Left kidney (tissue), 8 donors: ENCODE measurements around the gene SPAG5. TPM values are rescaled to one million over a fixed set of nuclear protein-coding genes. Genes with fewer than 3 reads are reported as not detected.

Source experiments
- DNase-seq: peaks from one replicate; pipeline ENCODE4 v3.0.0-alpha.2; 2013
- long read RNA-seq, 8 donors: transcript quantifications; one replicate each; lab custom pipeline, GENCODE V29; 2026
- polyA plus RNA-seq: library from polyadenylated mRNA; unstranded; fragments of 120-200 nt; gene quantifications from one replicate; pipeline ENCODE4 v1.2.1, GENCODE V29; 2013; ENCODE audit not compliant: insufficient read length

The SPAG5 gene, protein sequence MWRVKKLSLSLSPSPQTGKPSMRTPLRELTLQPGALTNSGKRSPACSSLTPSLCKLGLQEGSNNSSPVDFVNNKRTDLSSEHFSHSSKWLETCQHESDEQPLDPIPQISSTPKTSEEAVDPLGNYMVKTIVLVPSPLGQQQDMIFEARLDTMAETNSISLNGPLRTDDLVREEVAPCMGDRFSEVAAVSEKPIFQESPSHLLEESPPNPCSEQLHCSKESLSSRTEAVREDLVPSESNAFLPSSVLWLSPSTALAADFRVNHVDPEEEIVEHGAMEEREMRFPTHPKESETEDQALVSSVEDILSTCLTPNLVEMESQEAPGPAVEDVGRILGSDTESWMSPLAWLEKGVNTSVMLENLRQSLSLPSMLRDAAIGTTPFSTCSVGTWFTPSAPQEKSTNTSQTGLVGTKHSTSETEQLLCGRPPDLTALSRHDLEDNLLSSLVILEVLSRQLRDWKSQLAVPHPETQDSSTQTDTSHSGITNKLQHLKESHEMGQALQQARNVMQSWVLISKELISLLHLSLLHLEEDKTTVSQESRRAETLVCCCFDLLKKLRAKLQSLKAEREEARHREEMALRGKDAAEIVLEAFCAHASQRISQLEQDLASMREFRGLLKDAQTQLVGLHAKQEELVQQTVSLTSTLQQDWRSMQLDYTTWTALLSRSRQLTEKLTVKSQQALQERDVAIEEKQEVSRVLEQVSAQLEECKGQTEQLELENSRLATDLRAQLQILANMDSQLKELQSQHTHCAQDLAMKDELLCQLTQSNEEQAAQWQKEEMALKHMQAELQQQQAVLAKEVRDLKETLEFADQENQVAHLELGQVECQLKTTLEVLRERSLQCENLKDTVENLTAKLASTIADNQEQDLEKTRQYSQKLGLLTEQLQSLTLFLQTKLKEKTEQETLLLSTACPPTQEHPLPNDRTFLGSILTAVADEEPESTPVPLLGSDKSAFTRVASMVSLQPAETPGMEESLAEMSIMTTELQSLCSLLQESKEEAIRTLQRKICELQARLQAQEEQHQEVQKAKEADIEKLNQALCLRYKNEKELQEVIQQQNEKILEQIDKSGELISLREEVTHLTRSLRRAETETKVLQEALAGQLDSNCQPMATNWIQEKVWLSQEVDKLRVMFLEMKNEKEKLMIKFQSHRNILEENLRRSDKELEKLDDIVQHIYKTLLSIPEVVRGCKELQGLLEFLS
- 88.8 TPM for polyA plus RNA-seq
- long read RNA-seq, donor 1, full-length matches to known transcripts: 1 of 1 reads
- long read RNA-seq, donor 1, partial matches to known transcripts: 0 of 1 reads
- long read RNA-seq, donor 1, other reads (novel, unspliced or antisense): 0 of 1 reads
- long read RNA-seq, donor 2, partial matches to known transcripts: 7 of 7 reads
- long read RNA-seq, donor 2, other reads (novel, unspliced or antisense): 0 of 7 reads
- long read RNA-seq, donor 3: 0 reads
- long read RNA-seq, donor 4: 0 reads
- long read RNA-seq, donor 5, full-length matches to known transcripts: 6 of 14 reads
- long read RNA-seq, donor 5, partial matches to known transcripts: 8 of 14 reads
- long read RNA-seq, donor 5, other reads (novel, unspliced or antisense): 0 of 14 reads
- long read RNA-seq, donor 6, full-length matches to known transcripts: 1 of 6 reads
- long read RNA-seq, donor 6, partial matches to known transcripts: 5 of 6 reads
- long read RNA-seq, donor 6, other reads (novel, unspliced or antisense): 0 of 6 reads
- long read RNA-seq, donor 7, full-length matches to known transcripts: 3 of 8 reads
- long read RNA-seq, donor 7, partial matches to known transcripts: 5 of 8 reads
- long read RNA-seq, donor 7, other reads (novel, unspliced or antisense): 0 of 8 reads
- long read RNA-seq, donor 8: 0 reads

DNA sequence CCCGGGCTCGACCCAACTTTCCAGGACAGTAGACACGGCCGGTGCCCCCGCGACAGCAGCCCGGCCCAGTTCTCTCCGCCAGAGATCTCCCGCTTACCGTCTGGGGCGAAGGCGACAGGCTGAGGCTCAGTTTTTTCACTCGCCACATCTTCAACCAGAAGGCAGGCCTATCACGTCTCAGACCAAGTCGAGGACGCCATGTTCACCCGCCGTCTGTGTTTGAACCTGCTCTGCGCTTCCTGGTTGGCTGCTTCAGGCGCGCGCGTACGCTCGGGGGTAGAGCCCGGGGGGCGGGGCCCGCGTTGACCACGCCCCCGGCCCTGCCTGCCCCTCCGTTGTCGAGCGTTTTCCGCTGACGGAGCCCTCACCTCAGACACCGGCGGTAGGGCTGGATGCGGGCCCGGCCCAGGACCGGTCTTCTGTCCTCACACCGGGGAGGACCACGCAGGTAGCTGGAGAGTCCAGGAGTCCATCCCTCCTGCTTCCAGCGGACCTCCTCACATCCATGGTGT lies at the start of gene SPAG5:
Gene SPAG5, minus strand, starts transcription at position 227 of the 512 bp plus-strand sequence. Its CDS starts 79 bp downstream, at position 148.
- DNase-seq: peak; percentile 92

GRCh38 chr17:28646039-28646754 lies 47.4 kb upstream of the SPAG5 start:
- DNase-seq: no peak

GRCh38 chr17:28645576-28645939 lies 46.7 kb upstream of the SPAG5 start:
- DNase-seq: no peak

GRCh38 chr17:28644787-28645575 lies 46.2 kb upstream of the SPAG5 start, which contains the start of gene BLTP2:
BLTP2 (minus strand) TSS chr17:28645158; CDS start chr17:28645056, 102 bp downstream.
- peak; percentile 92 for DNase-seq

DNA sequence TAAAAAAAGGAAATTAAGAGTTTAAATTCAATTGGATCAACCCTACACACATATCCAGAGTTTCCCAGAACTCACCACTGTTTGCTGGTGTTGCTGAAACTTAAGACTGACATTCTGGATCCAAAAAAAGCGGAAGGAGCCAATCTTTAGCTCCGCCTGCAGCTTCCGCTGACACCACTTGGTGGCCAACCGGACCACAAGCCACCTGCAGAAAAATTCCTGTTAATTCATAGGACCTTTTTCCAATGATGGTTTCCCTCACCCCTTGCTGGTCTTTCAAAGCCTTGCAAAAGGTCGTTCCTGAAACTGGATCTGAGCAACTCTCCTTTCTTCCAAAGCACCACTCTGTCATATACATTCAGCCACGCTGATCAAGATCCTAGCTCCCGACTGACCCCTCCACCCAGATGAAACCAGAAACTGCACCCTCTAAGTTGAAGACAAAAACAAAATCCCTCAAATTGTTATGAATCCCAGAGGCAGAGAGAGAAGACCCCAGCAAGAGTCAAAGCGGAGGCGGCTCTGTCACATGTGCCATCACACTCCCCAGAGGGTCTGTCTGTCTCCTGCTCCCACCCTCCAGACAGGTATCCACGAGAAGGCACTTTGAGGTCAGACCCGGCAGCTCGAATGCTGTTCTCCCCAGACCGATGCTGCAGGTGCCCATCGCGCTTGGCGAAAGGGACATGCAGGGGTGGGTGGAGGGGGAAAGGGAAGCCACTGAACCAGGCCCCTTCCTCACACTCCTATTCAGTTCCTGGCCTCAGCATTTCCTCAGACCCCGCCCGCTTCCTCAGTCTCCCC lies 45.4 kb upstream of the SPAG5 start:
- no peak for DNase-seq

DNA sequence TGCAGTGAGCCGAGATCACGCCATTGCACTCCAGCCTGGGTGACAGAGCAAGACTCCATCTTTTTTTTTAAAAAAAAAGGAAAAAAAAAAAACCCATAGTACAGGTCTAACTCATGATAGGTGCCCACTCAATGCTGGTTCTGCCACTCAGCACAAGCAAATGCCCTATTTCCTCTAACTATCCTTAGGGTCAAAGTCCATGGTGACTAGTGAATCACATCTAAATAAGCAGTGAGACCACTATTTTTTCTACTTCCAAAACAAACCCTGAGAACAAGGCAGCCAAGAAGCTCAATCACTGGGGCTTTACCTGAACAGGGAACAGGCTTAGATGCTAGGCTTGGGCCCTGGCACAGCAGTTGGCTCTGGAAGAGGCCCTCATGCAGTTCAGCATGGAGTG lies 42.8 kb upstream of the SPAG5 start:
- DNase-seq: no peak

GRCh38 chr17:28635506-28635905 lies 36.7 kb upstream of the SPAG5 start:
- no peak for DNase-seq

GRCh38 chr17:28634206-28634865 lies 35.5 kb upstream of the SPAG5 start:
- DNase-seq: no peak

GRCh38 chr17:28626818-28627217 lies 28.0 kb upstream of the SPAG5 start:
- no peak for DNase-seq

DNA sequence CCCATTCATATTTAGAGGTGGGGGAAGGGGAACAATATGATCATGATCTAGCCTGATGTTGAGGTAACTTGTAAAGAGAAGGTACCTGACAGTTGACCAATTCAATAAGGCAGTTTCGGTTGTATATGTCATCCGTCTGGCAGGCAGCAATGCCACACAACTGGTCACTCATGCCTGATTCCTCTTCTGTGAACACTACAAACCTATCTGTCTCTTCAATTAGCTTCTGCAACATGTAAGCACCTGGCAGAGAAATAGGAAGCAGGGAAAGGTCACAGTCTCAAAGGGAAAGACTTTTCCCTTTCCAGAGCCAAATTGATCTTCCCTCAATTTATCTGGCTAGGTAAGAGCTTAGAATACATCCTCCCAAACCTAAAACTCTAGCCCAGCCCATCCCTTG lies 25.3 kb upstream of the SPAG5 start:
- no peak for DNase-seq

- DNase-seq: no peak
Observed at GRCh38 chr17:28623696-28624095, 24.9 kb upstream of the SPAG5 start.

GRCh38 chr17:28622186-28622585 lies 23.4 kb upstream of the SPAG5 start:
- DNase-seq: no peak

GRCh38 chr17:28620010-28620409 lies 21.2 kb upstream of the SPAG5 start:
- no peak for DNase-seq

DNA sequence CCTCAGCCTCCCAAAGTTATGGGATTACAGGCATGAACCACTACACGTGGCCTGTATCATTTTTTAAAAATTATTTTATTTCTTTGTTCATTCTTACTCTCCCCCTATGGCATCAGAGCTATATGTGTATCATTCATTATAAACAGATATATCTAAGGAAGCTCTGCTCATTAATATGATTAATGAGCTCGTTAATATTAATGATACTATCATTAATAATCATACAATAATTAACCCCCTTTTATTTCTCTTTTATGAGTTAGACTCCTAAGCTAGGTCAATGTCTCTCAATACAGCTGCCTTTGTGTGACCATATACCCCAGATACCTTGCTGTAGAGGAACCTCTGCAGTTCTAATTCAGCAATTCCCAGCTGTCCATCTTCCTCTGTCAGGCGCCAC lies 19.6 kb upstream of the SPAG5 start:
- DNase-seq: no peak

- DNase-seq: no peak
Observed at GRCh38 chr17:28616281-28616680, 17.5 kb upstream of the SPAG5 start.

DNA sequence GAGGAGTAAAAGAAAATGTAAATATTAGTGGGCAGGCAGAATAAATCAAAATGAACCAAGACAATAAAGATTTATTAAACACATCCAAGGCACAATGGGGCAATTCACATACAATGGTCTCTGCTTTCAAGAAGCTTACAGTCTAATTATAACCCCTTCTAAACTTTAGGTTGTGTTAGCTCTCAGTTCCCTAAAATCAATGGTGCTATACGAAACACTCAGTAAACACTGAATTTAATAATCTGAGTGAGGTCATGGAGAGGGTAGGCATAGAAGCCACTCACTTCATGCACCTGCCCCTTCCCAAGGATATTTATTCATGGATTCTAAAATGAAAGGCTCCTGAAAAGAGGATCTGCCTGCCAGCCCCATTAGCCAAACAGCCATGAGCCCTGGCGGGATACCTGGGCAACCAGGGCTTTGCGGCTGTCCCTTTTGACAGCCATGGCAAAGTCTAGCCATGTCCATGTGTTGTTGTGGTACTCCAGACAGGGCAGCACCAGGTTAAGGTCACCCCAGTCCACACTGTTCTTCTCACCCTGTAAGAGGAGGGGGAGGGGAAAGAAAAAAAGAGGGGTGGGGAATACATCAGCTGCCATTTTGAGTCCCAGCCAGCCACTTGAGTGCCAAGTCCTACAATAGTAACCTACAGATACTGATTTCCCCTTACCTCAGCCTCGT lies 16.6 kb upstream of the SPAG5 start:
- no peak for DNase-seq

GRCh38 chr17:28613931-28614381 lies 15.1 kb upstream of the SPAG5 start, which contains the start of gene RSKR:
RSKR (minus strand) TSS chr17:28614185; CDS start chr17:28614161, 24 bp downstream.
- no peak for DNase-seq
